WTC11 (cell line): Measurements from ENCODE around the gene LRMDA.

ENCODE experiments used
- CREB1 ChIP-seq: sonication (generic); formaldehyde crosslinking; IDR thresholded peaks from 2 replicates; pipeline ENCODE4 v1.8.0; 2023; ENCODE audit warnings: mild to moderate bottlenecking, missing genetic modification reagents
- ESRRA ChIP-seq: sonication (generic); formaldehyde crosslinking; IDR thresholded peaks from 2 replicates; pipeline ENCODE4 v1.8.1; 2022; ENCODE audit warnings: mild to moderate bottlenecking, missing genetic modification reagents, borderline replicate concordance
- JUN ChIP-seq: sonication (generic); formaldehyde crosslinking; IDR thresholded peaks from 2 replicates; pipeline ENCODE4 v1.8.0; 2023; ENCODE audit warnings: mild to moderate bottlenecking, missing genetic modification reagents
- MYBL2 ChIP-seq: sonication (generic); formaldehyde crosslinking; IDR thresholded peaks from 2 replicates; pipeline ENCODE4 v1.8.1; 2023; ENCODE audit warnings: mild to moderate bottlenecking, moderate library complexity, missing genetic modification reagents
- NFATC4 ChIP-seq: fragments of 250-450 bp; sonication (Bioruptor Pico); IDR thresholded peaks from 2 replicates; pipeline ENCODE4 v1.9.0; 2021; ENCODE audit warnings: mild to moderate bottlenecking
- TCF7 ChIP-seq: sonication (generic); formaldehyde crosslinking; IDR thresholded peaks from 2 replicates; pipeline ENCODE4 v1.8.0; 2022; ENCODE audit warnings: mild to moderate bottlenecking, low read depth, missing genetic modification reagents, moderate library complexity
- ZNF232 ChIP-seq: sonication (generic); formaldehyde crosslinking; IDR thresholded peaks from 2 replicates; pipeline ENCODE4 v1.8.0; 2022; ENCODE audit warnings: mild to moderate bottlenecking, missing genetic modification reagents
- ZNF423 ChIP-seq: fragments of 250-450 bp; sonication (Bioruptor Pico); IDR thresholded peaks from 2 replicates; pipeline ENCODE4 v2.1.2; 2022; ENCODE audit warnings: mild to moderate bottlenecking, moderate library complexity
- TF ChIP-seq, protein P1 (sequence below): fragments of 200-600 bp; IDR thresholded peaks from 2 replicates; pipeline ENCODE4 v1.8.0; 2022; ENCODE audit warnings: antibody characterized with exemption
- TF ChIP-seq, protein P2 (sequence below): sonication (generic); formaldehyde crosslinking; IDR thresholded peaks from 2 replicates; pipeline ENCODE4 v1.8.1; 2023; ENCODE audit warnings: mild to moderate bottlenecking, missing genetic modification reagents, moderate library complexity
- TF ChIP-seq, protein P3 (sequence below): sonication (generic); formaldehyde crosslinking; IDR thresholded peaks from 2 replicates; pipeline ENCODE4 v1.8.1; 2022; ENCODE audit warnings: low read depth, mild to moderate bottlenecking, moderate library complexity, missing genetic modification reagents, borderline replicate concordance
- TF ChIP-seq, protein P4 (sequence below): sonication (generic); formaldehyde crosslinking; IDR thresholded peaks from 2 replicates; pipeline ENCODE4 v1.8.1; 2023; ENCODE audit warnings: mild to moderate bottlenecking, moderate library complexity, missing genetic modification reagents
- TF ChIP-seq, protein P5 (sequence below): sonication (generic); formaldehyde crosslinking; IDR thresholded peaks from 2 replicates; pipeline ENCODE4 v1.8.0; 2022; ENCODE audit warnings: mild to moderate bottlenecking, missing genetic modification reagents
- TF ChIP-seq, protein P6 (sequence below): fragments of 250-450 bp; sonication (Bioruptor Pico); IDR thresholded peaks from 2 replicates; pipeline ENCODE4 v1.9.0; 2021; ENCODE audit warnings: moderate library complexity, mild to moderate bottlenecking, inconsistent platforms, borderline replicate concordance

DNA sequence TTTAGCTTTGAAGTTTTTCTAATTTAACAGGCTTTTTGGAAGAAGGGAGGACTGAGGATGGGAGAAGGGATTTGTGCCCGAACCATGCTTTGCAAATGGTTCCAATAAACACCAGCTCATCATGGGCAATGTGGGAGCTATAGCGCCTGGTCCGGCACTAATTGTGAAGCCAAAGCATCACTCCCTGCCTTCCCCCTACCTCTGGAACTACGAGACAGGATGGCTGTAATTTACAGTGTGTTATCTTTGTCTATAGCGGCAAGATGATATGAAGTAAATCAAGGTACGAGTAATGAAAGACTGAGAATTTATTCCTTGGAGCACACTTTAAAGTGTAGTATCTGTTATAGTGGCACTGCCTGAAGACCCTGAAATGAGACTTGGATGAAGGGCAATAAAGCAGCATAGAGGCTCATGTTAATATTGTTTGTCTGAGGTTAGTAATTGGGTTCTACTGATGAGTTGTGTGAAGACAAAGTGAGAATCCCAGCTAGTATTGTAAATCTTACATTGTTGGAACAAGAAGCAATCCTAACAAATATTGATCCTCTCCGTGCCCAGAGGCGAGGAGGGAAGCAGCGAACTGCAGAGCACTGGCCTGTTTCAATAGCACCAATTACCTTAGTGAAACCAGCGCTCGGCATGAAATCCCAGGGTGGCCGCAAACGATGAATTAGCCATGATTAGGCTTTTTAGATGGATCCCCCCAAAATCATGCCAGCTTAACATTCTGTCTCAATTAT lies 507.1 kb downstream of the LRMDA start:
- TF ChIP-seq TCF7 (CRISPR knock-in tag) (no peak), MYBL2 (CRISPR knock-in tag) (no peak), ZNF232 (no peak), ESRRA (CRISPR knock-in tag) (no peak), ZNF423 (no peak), JUN (CRISPR knock-in tag) (no peak), CREB1 (CRISPR knock-in tag) (no peak), NFATC4 (CRISPR knock-in tag) (no peak)
- TF ChIP-seq, protein P1, sequence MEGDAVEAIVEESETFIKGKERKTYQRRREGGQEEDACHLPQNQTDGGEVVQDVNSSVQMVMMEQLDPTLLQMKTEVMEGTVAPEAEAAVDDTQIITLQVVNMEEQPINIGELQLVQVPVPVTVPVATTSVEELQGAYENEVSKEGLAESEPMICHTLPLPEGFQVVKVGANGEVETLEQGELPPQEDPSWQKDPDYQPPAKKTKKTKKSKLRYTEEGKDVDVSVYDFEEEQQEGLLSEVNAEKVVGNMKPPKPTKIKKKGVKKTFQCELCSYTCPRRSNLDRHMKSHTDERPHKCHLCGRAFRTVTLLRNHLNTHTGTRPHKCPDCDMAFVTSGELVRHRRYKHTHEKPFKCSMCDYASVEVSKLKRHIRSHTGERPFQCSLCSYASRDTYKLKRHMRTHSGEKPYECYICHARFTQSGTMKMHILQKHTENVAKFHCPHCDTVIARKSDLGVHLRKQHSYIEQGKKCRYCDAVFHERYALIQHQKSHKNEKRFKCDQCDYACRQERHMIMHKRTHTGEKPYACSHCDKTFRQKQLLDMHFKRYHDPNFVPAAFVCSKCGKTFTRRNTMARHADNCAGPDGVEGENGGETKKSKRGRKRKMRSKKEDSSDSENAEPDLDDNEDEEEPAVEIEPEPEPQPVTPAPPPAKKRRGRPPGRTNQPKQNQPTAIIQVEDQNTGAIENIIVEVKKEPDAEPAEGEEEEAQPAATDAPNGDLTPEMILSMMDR = no peak
- TF ChIP-seq, protein P2, sequence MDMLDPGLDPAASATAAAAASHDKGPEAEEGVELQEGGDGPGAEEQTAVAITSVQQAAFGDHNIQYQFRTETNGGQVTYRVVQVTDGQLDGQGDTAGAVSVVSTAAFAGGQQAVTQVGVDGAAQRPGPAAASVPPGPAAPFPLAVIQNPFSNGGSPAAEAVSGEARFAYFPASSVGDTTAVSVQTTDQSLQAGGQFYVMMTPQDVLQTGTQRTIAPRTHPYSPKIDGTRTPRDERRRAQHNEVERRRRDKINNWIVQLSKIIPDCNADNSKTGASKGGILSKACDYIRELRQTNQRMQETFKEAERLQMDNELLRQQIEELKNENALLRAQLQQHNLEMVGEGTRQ (CRISPR knock-in tag) = no peak
- TF ChIP-seq, protein P3, sequence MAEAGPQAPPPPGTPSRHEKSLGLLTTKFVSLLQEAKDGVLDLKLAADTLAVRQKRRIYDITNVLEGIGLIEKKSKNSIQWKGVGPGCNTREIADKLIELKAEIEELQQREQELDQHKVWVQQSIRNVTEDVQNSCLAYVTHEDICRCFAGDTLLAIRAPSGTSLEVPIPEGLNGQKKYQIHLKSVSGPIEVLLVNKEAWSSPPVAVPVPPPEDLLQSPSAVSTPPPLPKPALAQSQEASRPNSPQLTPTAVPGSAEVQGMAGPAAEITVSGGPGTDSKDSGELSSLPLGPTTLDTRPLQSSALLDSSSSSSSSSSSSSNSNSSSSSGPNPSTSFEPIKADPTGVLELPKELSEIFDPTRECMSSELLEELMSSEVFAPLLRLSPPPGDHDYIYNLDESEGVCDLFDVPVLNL (CRISPR knock-in tag) = no peak
- TF ChIP-seq, protein P4, sequence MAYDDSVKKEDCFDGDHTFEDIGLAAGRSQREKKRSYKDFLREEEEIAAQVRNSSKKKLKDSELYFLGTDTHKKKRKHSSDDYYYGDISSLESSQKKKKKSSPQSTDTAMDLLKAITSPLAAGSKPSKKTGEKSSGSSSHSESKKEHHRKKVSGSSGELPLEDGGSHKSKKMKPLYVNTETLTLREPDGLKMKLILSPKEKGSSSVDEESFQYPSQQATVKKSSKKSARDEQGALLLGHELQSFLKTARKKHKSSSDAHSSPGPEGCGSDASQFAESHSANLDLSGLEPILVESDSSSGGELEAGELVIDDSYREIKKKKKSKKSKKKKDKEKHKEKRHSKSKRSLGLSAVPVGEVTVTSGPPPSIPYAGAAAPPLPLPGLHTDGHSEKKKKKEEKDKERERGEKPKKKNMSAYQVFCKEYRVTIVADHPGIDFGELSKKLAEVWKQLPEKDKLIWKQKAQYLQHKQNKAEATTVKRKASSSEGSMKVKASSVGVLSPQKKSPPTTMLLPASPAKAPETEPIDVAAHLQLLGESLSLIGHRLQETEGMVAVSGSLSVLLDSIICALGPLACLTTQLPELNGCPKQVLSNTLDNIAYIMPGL (CRISPR knock-in tag) = no peak
- TF ChIP-seq, protein P5, sequence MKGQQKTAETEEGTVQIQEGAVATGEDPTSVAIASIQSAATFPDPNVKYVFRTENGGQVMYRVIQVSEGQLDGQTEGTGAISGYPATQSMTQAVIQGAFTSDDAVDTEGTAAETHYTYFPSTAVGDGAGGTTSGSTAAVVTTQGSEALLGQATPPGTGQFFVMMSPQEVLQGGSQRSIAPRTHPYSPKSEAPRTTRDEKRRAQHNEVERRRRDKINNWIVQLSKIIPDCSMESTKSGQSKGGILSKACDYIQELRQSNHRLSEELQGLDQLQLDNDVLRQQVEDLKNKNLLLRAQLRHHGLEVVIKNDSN (CRISPR knock-in tag) = no peak
- TF ChIP-seq, protein P6, sequence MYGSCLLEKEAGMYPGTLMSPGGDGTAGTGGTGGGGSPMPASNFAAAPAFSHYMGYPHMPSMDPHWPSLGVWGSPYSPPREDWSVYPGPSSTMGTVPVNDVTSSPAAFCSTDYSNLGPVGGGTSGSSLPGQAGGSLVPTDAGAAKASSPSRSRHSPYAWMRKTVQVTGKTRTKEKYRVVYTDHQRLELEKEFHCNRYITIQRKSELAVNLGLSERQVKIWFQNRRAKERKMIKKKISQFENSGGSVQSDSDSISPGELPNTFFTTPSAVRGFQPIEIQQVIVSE (CRISPR knock-in tag) = no peak
